GM23248 (cell line): ENCODE measurements around the gene SUGCT. TPM values are rescaled to one million over a fixed set of nuclear protein-coding genes. Genes with fewer than 3 reads are reported as not detected.

ENCODE experiments used
- DNase-seq: peaks from one replicate; pipeline ENCODE4 v3.0.0-alpha.2; 2015
- H2AFZ ChIP-seq: fragments of 200-600 bp; sonication (generic); 2 replicates; pipeline ENCODE4 v1.6.1; 2016; ENCODE audit warnings: antibody characterized with exemption
- H3F3A ChIP-seq: fragments of 200-600 bp; sonication (generic); 2 replicates; pipeline ENCODE4 v1.6.1; 2016; ENCODE audit warnings: mild to moderate bottlenecking, antibody characterized with exemption, mixed run types; ENCODE audit not compliant: insufficient read depth
- H3K27ac ChIP-seq: fragments of 200-600 bp; sonication (generic); 2 replicates; pipeline ENCODE4 v1.5.1; 2016; ENCODE audit warnings: mild to moderate bottlenecking
- H3K27me3 ChIP-seq: fragments of 200-600 bp; sonication (generic); replicated peaks from 2 replicates; pipeline ENCODE4 v1.6.1; 2016; ENCODE audit warnings: mild to moderate bottlenecking; ENCODE audit not compliant: insufficient read depth
- H3K36me3 ChIP-seq: fragments of 200-600 bp; sonication (generic); 2 replicates; pipeline ENCODE4 v1.6.1; 2016; ENCODE audit warnings: low read depth, mild to moderate bottlenecking
- H3K4me1 ChIP-seq: fragments of 200-600 bp; sonication (generic); 2 replicates; pipeline ENCODE4 v1.6.1; 2016; ENCODE audit warnings: mild to moderate bottlenecking; ENCODE audit not compliant: insufficient read depth
- H3K4me2 ChIP-seq: fragments of 200-600 bp; sonication (generic); one replicate; pipeline ENCODE4 v1.6.1; 2016; ENCODE audit warnings: mild to moderate bottlenecking; ENCODE audit not compliant: unreplicated experiment
- H3K4me3 ChIP-seq: fragments of 200-600 bp; sonication (generic); 2 replicates; pipeline ENCODE4 v1.5.1; 2016; ENCODE audit warnings: mild to moderate bottlenecking
- H3K79me2 ChIP-seq: fragments of 200-600 bp; sonication (generic); 2 replicates; pipeline ENCODE4 v1.6.1; 2016; ENCODE audit warnings: mild to moderate bottlenecking; ENCODE audit not compliant: insufficient read depth
- H3K9ac ChIP-seq: fragments of 200-600 bp; sonication (generic); 2 replicates; pipeline ENCODE4 v1.6.1; 2016; ENCODE audit warnings: mild to moderate bottlenecking
- H3K9me2 ChIP-seq: fragments of 200-600 bp; sonication (generic); 2 replicates; pipeline ENCODE4 v1.6.1; 2016; ENCODE audit warnings: mixed run types, mild to moderate bottlenecking, moderate library complexity; ENCODE audit not compliant: insufficient read depth
- H3K9me3 ChIP-seq: fragments of 200-600 bp; sonication (generic); one replicate; pipeline ENCODE4 v1.6.1; 2017; ENCODE audit warnings: low read depth
- H4K20me1 ChIP-seq: fragments of 200-600 bp; sonication (generic); 2 replicates; pipeline ENCODE4 v1.6.0; 2016; ENCODE audit not compliant: insufficient read depth
- EZH2 ChIP-seq: fragments of 200-600 bp; sonication (generic); IDR thresholded peaks from 2 replicates; pipeline ENCODE4 v1.6.1; 2018; ENCODE audit warnings: antibody characterized with exemption, mild to moderate bottlenecking; ENCODE audit not compliant: insufficient read depth, poor library complexity, severe bottlenecking
- EZH2phosphoT487 ChIP-seq: fragments of 200-600 bp; sonication (generic); IDR thresholded peaks from 2 replicates; pipeline ENCODE4 v1.6.1; 2018; ENCODE audit warnings: antibody characterized with exemption, moderate library complexity, mild to moderate bottlenecking, low read depth; ENCODE audit not compliant: insufficient read depth
- WGBS, 2 experiments: methylation state at CpG; one replicate each; pipeline ENCODE4 v1.1.6; 2015 to 2017; ENCODE audit warnings: low lambda C conversion rate in 2 of 2, low coverage in 1 of 2; ENCODE audit errors: missing lambda C conversion rate in 2 of 2; 5-methylcytosine and 5-hydroxymethylcytosine counted together
- in situ Hi-C: fragments of 300-500 bp; cut with MboI; formaldehyde crosslinking; loops from 2 replicates; pipeline ENCODE4 v1.15.0; 2020
- polyA plus RNA-seq: library from polyadenylated mRNA; unstranded; fragments of >200 nt; fragmentation: Nextera tagmentation; extraction: Ambion mirVana; gene quantifications from 2 replicates; pipeline ENCODE4 v1.2.1, GENCODE V29; 2016
- total RNA-seq: library from RNA; depleted of rRNA; stranded (reverse); fragments of >200 nt; shearing (Covaris generic); gene quantifications from 2 replicates; pipeline ENCODE4 v1.2.3, GENCODE V29; 2014

The SUGCT gene
- total and polyA plus RNA-seq, 2 experiments from 2014 or later = 2.2 to 7.1 TPM

GRCh38 chr7:40629891-40630290 lies 495.1 kb downstream of the SUGCT start:
- TF ChIP-seq EZH2 = no peak
- TF ChIP-seq EZH2phosphoT487 = no peak
- H3K9me2 ChIP-seq = no peaks in the 10 kb centered on the region
- no peaks in the 10 kb centered on the region for H4K20me1 ChIP-seq
- H3F3A ChIP-seq = no peaks in the 10 kb centered on the region
- no peaks in the 10 kb centered on the region for H3K4me1 ChIP-seq
- H3K27me3 ChIP-seq = no peaks in the 10 kb centered on the region
- 91% methylated on average over 5 of the region's 5 CpGs for WGBS, 2 experiments
- no peaks in the 10 kb centered on the region for H3K36me3 ChIP-seq
- H3K4me3 ChIP-seq = no peak overlapping the region
- H3K79me2 ChIP-seq = no peaks in the 10 kb centered on the region
- H3K4me2 ChIP-seq = no peak overlapping the region
- no peak overlapping the region for H3K9ac ChIP-seq
- no peak for DNase-seq
- in situ Hi-C loops = no loop called here
- no peak overlapping the region for H2AFZ ChIP-seq
- H3K9me3 ChIP-seq = no peaks in the 10 kb centered on the region
- no peak overlapping the region for H3K27ac ChIP-seq

- no peaks in the 10 kb centered on the region for H3K4me1 ChIP-seq
- H3K9me2 ChIP-seq = no peaks in the 10 kb centered on the region
- in situ Hi-C loops = no loop called here
Measured at GRCh38 chr7:40634118-40634517, 499.3 kb downstream of the SUGCT start.

GRCh38 chr7:40638545-40639320 lies 503.9 kb downstream of the SUGCT start:
- no peak overlapping the region for H3K27ac ChIP-seq
- TF ChIP-seq EZH2phosphoT487 (no peak), EZH2 (no peak)
- no peaks in the 10 kb centered on the region for H3K4me1 ChIP-seq
- no peaks in the 10 kb centered on the region for H4K20me1 ChIP-seq
- H3K9me2 ChIP-seq = no peaks in the 10 kb centered on the region
- H3F3A ChIP-seq = no peaks in the 10 kb centered on the region
- DNase-seq = no peak
- no peaks in the 10 kb centered on the region for H3K36me3 ChIP-seq
- H3K4me2 ChIP-seq = no peak overlapping the region
- H3K27me3 ChIP-seq = no peaks in the 10 kb centered on the region
- in situ Hi-C loops = no loop called here
- WGBS, 2 experiments = 88 to 90% methylated on average over 7 of the region's 7 CpGs
- no peaks in the 10 kb centered on the region for H3K9me3 ChIP-seq
- no peak overlapping the region for H2AFZ ChIP-seq
- no peaks in the 10 kb centered on the region for H3K79me2 ChIP-seq
- no peak overlapping the region for H3K9ac ChIP-seq
- H3K4me3 ChIP-seq = no peak overlapping the region

More at GRCh38 chr7:40634118-40634517, 499.3 kb downstream of the SUGCT start:
- no peaks in the 10 kb centered on the region for H3F3A ChIP-seq
- DNase-seq = no peak
- WGBS, 2 experiments = 94 to 95% methylated on average over 8 of the region's 8 CpGs
- no peaks in the 10 kb centered on the region for H4K20me1 ChIP-seq
- no peak overlapping the region for H2AFZ ChIP-seq
- TF ChIP-seq EZH2 (no peak), EZH2phosphoT487 (no peak)
- H3K4me2 ChIP-seq = no peak overlapping the region
- no peak overlapping the region for H3K9ac ChIP-seq
- no peaks in the 10 kb centered on the region for H3K27me3 ChIP-seq
- no peaks in the 10 kb centered on the region for H3K36me3 ChIP-seq
- no peaks in the 10 kb centered on the region for H3K79me2 ChIP-seq
- H3K4me3 ChIP-seq = no peak overlapping the region
- no peaks in the 10 kb centered on the region for H3K9me3 ChIP-seq
- H3K27ac ChIP-seq = no peak overlapping the region

- H3K4me3 ChIP-seq = no peak overlapping the region
- H3K27ac ChIP-seq = no peak overlapping the region
- H3K4me1 ChIP-seq = no peaks in the 10 kb centered on the region
- H3K79me2 ChIP-seq = no peaks in the 10 kb centered on the region
- no peaks in the 10 kb centered on the region for H3K9me3 ChIP-seq
- no peaks in the 10 kb centered on the region for H3K36me3 ChIP-seq
- 82 to 85% methylated on average over 3 of the region's 3 CpGs for WGBS, 2 experiments
- H2AFZ ChIP-seq = no peak overlapping the region
- no peaks in the 10 kb centered on the region for H3F3A ChIP-seq
- TF ChIP-seq EZH2phosphoT487 = no peak
- no peak for TF ChIP-seq EZH2
- DNase-seq = no peak
- H4K20me1 ChIP-seq = no peaks in the 10 kb centered on the region
- no peak overlapping the region for H3K9ac ChIP-seq
- no peaks in the 10 kb centered on the region for H3K27me3 ChIP-seq
- in situ Hi-C loops = no loop called here
- H3K4me2 ChIP-seq = no peak overlapping the region
- no peaks in the 10 kb centered on the region for H3K9me2 ChIP-seq
Measured at GRCh38 chr7:40640566-40640965, 505.8 kb downstream of the SUGCT start.

GRCh38 chr7:40641701-40642100 lies 506.9 kb downstream of the SUGCT start:
- Histone ChIP-seq H3K9ac (no peak overlapping the region), H3K79me2 (no peaks in the 10 kb centered on the region), H3K4me1 (no peaks in the 10 kb centered on the region), H3K9me3 (no peaks in the 10 kb centered on the region), H4K20me1 (no peaks in the 10 kb centered on the region), H3F3A (no peaks in the 10 kb centered on the region), H3K27ac (no peak overlapping the region), H3K27me3 (no peaks in the 10 kb centered on the region), H3K4me3 (no peak overlapping the region), H3K4me2 (no peak overlapping the region), H3K36me3 (no peaks in the 10 kb centered on the region), H3K9me2 (no peaks in the 10 kb centered on the region), H2AFZ (no peak overlapping the region)
- DNase-seq = no peak
- in situ Hi-C loops = no loop called here
- TF ChIP-seq EZH2 (no peak), EZH2phosphoT487 (no peak)
- 73 to 76% methylated on average over 7 of the region's 7 CpGs for WGBS, 2 experiments
